GM12801 (cell line): ENCODE measurements around the gene MEF2D.

Experiments used
- TF ChIP-seq, protein P1 (sequence below): IDR thresholded peaks from one replicate; pipeline ENCODE4 v1.5.1; 2011; ENCODE audit warnings: control low read depth; ENCODE audit not compliant: insufficient read length; ENCODE audit errors: extremely low read depth

Gene MEF2D

GRCh38 chr1:156423422-156424352, 76.9 kb downstream of the MEF2D start:
- TF ChIP-seq, protein P1, sequence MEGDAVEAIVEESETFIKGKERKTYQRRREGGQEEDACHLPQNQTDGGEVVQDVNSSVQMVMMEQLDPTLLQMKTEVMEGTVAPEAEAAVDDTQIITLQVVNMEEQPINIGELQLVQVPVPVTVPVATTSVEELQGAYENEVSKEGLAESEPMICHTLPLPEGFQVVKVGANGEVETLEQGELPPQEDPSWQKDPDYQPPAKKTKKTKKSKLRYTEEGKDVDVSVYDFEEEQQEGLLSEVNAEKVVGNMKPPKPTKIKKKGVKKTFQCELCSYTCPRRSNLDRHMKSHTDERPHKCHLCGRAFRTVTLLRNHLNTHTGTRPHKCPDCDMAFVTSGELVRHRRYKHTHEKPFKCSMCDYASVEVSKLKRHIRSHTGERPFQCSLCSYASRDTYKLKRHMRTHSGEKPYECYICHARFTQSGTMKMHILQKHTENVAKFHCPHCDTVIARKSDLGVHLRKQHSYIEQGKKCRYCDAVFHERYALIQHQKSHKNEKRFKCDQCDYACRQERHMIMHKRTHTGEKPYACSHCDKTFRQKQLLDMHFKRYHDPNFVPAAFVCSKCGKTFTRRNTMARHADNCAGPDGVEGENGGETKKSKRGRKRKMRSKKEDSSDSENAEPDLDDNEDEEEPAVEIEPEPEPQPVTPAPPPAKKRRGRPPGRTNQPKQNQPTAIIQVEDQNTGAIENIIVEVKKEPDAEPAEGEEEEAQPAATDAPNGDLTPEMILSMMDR = no peak

DNA sequence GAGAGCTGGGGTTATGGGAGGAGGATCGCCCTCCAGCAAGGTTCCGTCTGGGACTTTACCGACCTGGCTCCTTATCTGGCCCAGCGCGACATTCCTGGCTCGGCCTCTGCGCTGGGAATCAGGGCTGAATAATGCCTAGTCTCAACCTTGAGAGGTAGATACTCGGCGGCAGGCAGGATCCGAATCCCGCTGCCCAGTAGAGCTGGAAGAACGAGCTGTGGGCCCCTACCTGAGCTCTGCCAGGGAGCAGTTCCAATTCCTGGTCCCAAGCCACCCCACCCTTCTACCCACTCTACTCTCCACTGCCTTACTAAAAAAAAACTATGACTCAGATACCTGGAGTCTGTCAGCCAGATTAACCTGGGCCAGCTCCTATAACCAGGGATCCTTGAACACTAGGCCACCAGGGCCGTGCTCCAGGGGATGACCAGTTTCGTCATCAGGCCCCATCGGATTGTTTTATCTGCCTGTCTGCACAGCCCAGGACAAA, 77.9 kb downstream of the MEF2D start:
- TF ChIP-seq, protein P1 = no peak

DNA sequence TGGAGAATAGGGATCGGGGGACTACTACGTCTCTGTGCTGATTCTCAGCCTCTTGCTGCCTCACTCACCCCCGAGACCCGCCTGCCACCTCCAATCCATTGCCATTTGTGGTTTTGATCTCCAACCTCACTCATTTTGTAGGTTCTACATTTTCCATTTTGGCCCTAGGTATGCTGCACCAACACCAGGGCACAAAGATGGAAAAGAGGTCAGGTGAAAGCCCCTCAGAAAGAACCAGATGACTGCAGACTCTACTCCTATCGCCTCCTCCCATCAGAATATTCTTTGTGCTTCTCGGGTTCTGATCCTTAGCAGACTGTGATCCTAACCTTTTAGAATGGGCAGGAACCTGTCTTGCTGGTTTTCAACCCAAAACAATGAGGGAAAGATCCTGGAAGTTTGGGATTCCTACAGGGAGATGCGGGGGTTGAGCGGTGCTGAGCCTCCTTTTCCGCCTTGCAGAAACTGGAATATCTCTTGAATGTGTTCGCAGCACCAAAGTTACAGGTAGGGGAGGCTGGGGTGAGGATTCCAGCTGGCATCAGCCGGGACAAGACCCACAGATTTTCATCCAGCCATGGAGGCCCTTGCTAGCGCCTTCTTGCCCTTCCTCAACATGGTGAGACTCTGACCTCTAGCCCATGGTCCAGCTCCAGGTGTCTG, 78.5 kb downstream of the MEF2D start:
- TF ChIP-seq, protein P1 = no peak

- TF ChIP-seq, protein P1 = no peak
Observed at GRCh38 chr1:156421062-156421938, 79.3 kb downstream of the MEF2D start.

DNA sequence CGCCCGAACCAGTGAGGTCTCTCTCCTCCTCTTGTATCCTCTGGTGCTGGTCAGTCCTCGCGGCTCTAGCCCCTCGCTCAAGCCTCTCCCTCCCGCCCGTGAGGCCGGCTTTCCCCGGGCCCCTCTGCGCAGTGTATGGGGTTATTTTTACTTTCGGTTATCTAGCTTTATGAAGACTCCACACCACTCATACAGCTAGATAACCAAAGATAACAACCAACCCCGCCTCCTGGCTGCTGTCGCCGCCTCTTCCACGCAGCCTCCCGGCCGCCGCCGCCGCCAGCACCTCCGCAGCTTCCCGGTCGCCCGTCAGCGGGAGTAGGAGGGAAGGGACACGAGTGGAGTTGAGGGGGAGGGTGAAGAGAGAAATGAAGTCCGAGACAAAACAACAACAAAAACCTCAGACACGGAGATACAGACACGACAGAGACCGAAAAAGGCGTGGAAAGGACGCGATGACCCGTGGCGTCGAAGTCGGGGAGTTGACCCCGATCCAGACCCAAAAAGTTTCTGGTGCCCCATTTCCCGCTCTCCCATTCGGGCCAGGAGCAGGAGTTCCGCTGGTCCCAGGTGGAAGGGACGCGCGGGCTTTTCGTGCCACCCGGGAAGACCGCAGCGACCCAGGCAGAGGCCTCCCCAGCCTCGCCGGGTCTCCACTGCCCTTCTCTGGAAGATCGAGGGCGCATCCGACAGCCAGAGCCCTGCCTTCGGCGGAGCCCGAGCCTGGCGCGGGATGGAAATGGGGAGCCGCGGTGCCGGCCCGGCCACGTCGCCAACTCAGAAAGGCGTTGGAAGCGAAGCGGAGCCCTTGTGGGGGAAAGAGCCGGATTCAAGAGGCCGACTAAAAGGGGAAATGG, 80.1 kb downstream of the MEF2D start:
- TF ChIP-seq, protein P1 = no peak

GRCh38 chr1:156419854-156420204, 80.7 kb downstream of the MEF2D start:
- TF ChIP-seq, protein P1 = no peak
